ENCODE data around the gene CLEC18C. TPM values are rescaled to one million over a fixed set of nuclear protein-coding genes. Genes with fewer than 3 reads are reported as not detected.

Gene CLEC18C
- total RNA-seq: under 1 TPM; 0.38 to 0.48 TPM

GRCh38 chr16:70173212-70173837 is at the start of gene CLEC18C:
TSS of gene CLEC18C (plus strand) at chr16:70173787. CDS start at chr16:70174279, 492 bp downstream.

Other genes starting within 250 kb of the CLEC18C start
- 1 to 10 TPM; 2.1 to 2.6 TPM for gene CLEC18A, start 222.5 kb upstream of the CLEC18C start, total RNA-seq
- gene PDPR, start 59.5 kb upstream of the CLEC18C start, total RNA-seq: 10 to 100 TPM; 23.8 to 25.1 TPM
- gene EXOSC6, start 78.2 kb downstream of the CLEC18C start, total RNA-seq: 10 to 100 TPM; 25.7 to 25.8 TPM
- 10 to 100 TPM; 87.7 to 89.4 TPM for gene AARS1, start 115.7 kb downstream of the CLEC18C start, total RNA-seq
- gene DDX19B, start 125.4 kb downstream of the CLEC18C start, total RNA-seq: 10 to 100 TPM; 31.3 to 31.7 TPM
- gene DDX19A, start 173.1 kb downstream of the CLEC18C start, total RNA-seq: 10 to 100 TPM; 29.6 to 35.0 TPM